ENCODE measurements around the gene SSH2.
"Not testable (repeated sequence)": the region's sequence is repeated elsewhere in the genome, so short reads cannot be mapped to it uniquely, and the experiment has no call there.

SSH2 gene

GRCh38 chr17:29914819-29915537 is 15.1 kb downstream of the SSH2 start:
- no peaks in the 10 kb centered on the region for H3K9me3 ChIP-seq (ENCODE audit: low read depth, low read length)
- no peaks in the 10 kb centered on the region for H3K36me3 ChIP-seq (ENCODE audit: insufficient read depth, low read length)
- no peak overlapping the region for H3K27ac ChIP-seq
- DNase-seq (ENCODE audit: low read depth, low spot score), result no peak
- no peak for TF ChIP-seq EZH2 (IDR thresholded peaks at IDR 0.05)
- TF ChIP-seq FOXP2 (optimal IDR thresholded peaks at IDR 0.05; ENCODE audit: control extremely low read depth, extremely low read length, insufficient read depth), result no peak
- no peak for TF ChIP-seq POLR2AphosphoS5 (IDR thresholded peaks at IDR 0.05; ENCODE audit: borderline replicate concordance, low read depth, low read length)
- H3K4me3 ChIP-seq, result no peak overlapping the region
- no peak overlapping the region for H3K9ac ChIP-seq (ENCODE audit: insufficient read length)

- Histone ChIP-seq H3K36me3 (ENCODE audit: insufficient read depth, low read length) (peaks cover 3% of the 10 kb centered on the region; the same call in 1 of the 2 replicates), H3K4me3 (no peak overlapping the region), H3K9ac (ENCODE audit: insufficient read length) (no peak overlapping the region), H3K27ac (no peak overlapping the region), H3K9me3 (ENCODE audit: low read depth, low read length) (no peaks in the 10 kb centered on the region)
- no peak for DNase-seq (ENCODE audit: low read depth, low spot score)
- no peak for TF ChIP-seq POLR2AphosphoS5 (IDR thresholded peaks at IDR 0.05; ENCODE audit: borderline replicate concordance, low read depth, low read length)
Measured at GRCh38 chr17:29911641-29912177, 18.3 kb downstream of the SSH2 start.

- Histone ChIP-seq H3K27ac (no peak overlapping the region), H3K4me3 (no peak overlapping the region), H3K9ac (ENCODE audit: insufficient read length) (no peak overlapping the region), H3K36me3 (ENCODE audit: insufficient read depth, low read length) (peaks cover 3% of the 10 kb centered on the region; the same call in 1 of the 2 replicates), H3K9me3 (ENCODE audit: low read depth, low read length) (0 out of 2 replicates have a peak, but pooled peaks cover 2% of the 10 kb centered on the region)
- no peak for TF ChIP-seq FOXP2 (optimal IDR thresholded peaks at IDR 0.05; ENCODE audit: control extremely low read depth, extremely low read length, insufficient read depth)
- TF ChIP-seq POLR2AphosphoS5 (IDR thresholded peaks at IDR 0.05; ENCODE audit: borderline replicate concordance, low read depth, low read length), result no peak
- TF ChIP-seq EZH2 (IDR thresholded peaks at IDR 0.05), result no peak
- no peak for DNase-seq (ENCODE audit: low read depth, low spot score)
Measured at GRCh38 chr17:29909236-29910003, 20.6 kb downstream of the SSH2 start.

- DNase-seq (ENCODE audit: low read depth, low spot score), result no peak
- TF ChIP-seq POLR2AphosphoS5 (IDR thresholded peaks at IDR 0.05; ENCODE audit: borderline replicate concordance, low read depth, low read length) (no peak), FOXP2 (optimal IDR thresholded peaks at IDR 0.05; ENCODE audit: control extremely low read depth, extremely low read length, insufficient read depth) (no peak), EZH2 (IDR thresholded peaks at IDR 0.05) (no peak)
- Histone ChIP-seq H3K4me3 (no peak overlapping the region), H3K27ac (no peak overlapping the region), H3K9ac (ENCODE audit: insufficient read length) (no peak overlapping the region), H3K9me3 (ENCODE audit: low read depth, low read length) (0 out of 2 replicates have a peak, but pooled peaks cover 2% of the 10 kb centered on the region), H3K36me3 (ENCODE audit: insufficient read depth, low read length) (peaks cover 3% of the 10 kb centered on the region; the same call in 1 of the 2 replicates)
Measured at GRCh38 chr17:29906969-29907368, 23.1 kb downstream of the SSH2 start.

- H3K27ac ChIP-seq, result no peak overlapping the region
- no peak overlapping the region for H3K9ac ChIP-seq (ENCODE audit: insufficient read length)
- H3K36me3 ChIP-seq (ENCODE audit: insufficient read depth, low read length), result peaks cover 3% of the 10 kb centered on the region; the same call in 1 of the 2 replicates
- no peak overlapping the region for H3K4me3 ChIP-seq
- DNase-seq (ENCODE audit: low read depth, low spot score), result no peak
- H3K9me3 ChIP-seq (ENCODE audit: low read depth, low read length), result 0 out of 2 replicates have a peak, but pooled peaks cover 2% of the 10 kb centered on the region
- no peak for TF ChIP-seq POLR2AphosphoS5 (IDR thresholded peaks at IDR 0.05; ENCODE audit: borderline replicate concordance, low read depth, low read length)
- no peak for TF ChIP-seq FOXP2 (optimal IDR thresholded peaks at IDR 0.05; ENCODE audit: control extremely low read depth, extremely low read length, insufficient read depth)
- TF ChIP-seq EZH2 (IDR thresholded peaks at IDR 0.05), result no peak
Measured at GRCh38 chr17:29905879-29906167, 24.2 kb downstream of the SSH2 start.

GRCh38 chr17:29905086-29905878 is 24.7 kb downstream of the SSH2 start:
- DNase-seq (ENCODE audit: low read depth, low spot score), result no peak
- no peak overlapping the region for H3K27ac ChIP-seq
- no peak overlapping the region for H3K9ac ChIP-seq (ENCODE audit: insufficient read length)
- no peak overlapping the region for H3K4me3 ChIP-seq
- H3K9me3 ChIP-seq (ENCODE audit: low read depth, low read length), result 0 out of 2 replicates have a peak, but pooled peaks cover 2% of the 10 kb centered on the region
- TF ChIP-seq FOXP2 (optimal IDR thresholded peaks at IDR 0.05; ENCODE audit: control extremely low read depth, extremely low read length, insufficient read depth), result no peak
- TF ChIP-seq POLR2AphosphoS5 (IDR thresholded peaks at IDR 0.05; ENCODE audit: borderline replicate concordance, low read depth, low read length), result no peak
- TF ChIP-seq EZH2 (IDR thresholded peaks at IDR 0.05), result no peak
- peaks cover 3% of the 10 kb centered on the region; the same call in 1 of the 2 replicates for H3K36me3 ChIP-seq (ENCODE audit: insufficient read depth, low read length)

GRCh38 chr17:29903471-29903870 is 26.6 kb downstream of the SSH2 start:
- Histone ChIP-seq H3K36me3 (ENCODE audit: insufficient read depth, low read length) (peaks cover 3% of the 10 kb centered on the region; the same call in 1 of the 2 replicates), H3K9ac (ENCODE audit: insufficient read length) (no peak overlapping the region), H3K4me3 (no peak overlapping the region), H3K9me3 (ENCODE audit: low read depth, low read length) (0 out of 2 replicates have a peak, but pooled peaks cover 2% of the 10 kb centered on the region), H3K27ac (no peak overlapping the region)
- TF ChIP-seq EZH2 (IDR thresholded peaks at IDR 0.05) (no peak), POLR2AphosphoS5 (IDR thresholded peaks at IDR 0.05; ENCODE audit: borderline replicate concordance, low read depth, low read length) (no peak), FOXP2 (optimal IDR thresholded peaks at IDR 0.05; ENCODE audit: control extremely low read depth, extremely low read length, insufficient read depth) (no peak)
- DNase-seq (ENCODE audit: low read depth, low spot score), result no peak

GRCh38 chr17:29897136-29897535 is 32.9 kb downstream of the SSH2 start:
- not testable (repeated sequence) for H3K36me3 ChIP-seq (ENCODE audit: insufficient read depth, low read length); H3K9me3 ChIP-seq (ENCODE audit: low read depth, low read length)

More at GRCh38 chr17:29897136-29897535, 32.9 kb downstream of the SSH2 start:
- not testable (repeated sequence) for H3K4me3 ChIP-seq; H3K27ac ChIP-seq; DNase-seq (ENCODE audit: low read depth, low spot score); H3K9ac ChIP-seq (ENCODE audit: insufficient read length)
